ENCODE results near the gene SMG5. TPM values are rescaled to one million over a fixed set of nuclear protein-coding genes. Genes with fewer than 3 reads are reported as not detected.

The SMG5 gene
- total RNA-seq, 1 experiment from 2014 or later = 140 TPM

- ChIA-PET POLR2A (interaction anchor here (0.6 to 3.3 kb wide), 6 partner anchors 10 to 231 kb away, joined by 3 to 8 read pairs (median 5); no protein-coding TSS in a partner anchor), CTCF (interaction anchor here (0.6 to 1.9 kb wide), 4 partner anchors 12 to 150 kb away, joined by 3 to 12 read pairs (median 4); no protein-coding TSS in a partner anchor)
- H3K36me3 Mint-ChIP-seq (ENCODE audit: insufficient read depth, unreplicated experiment) = peaks cover 41% of the 10 kb centered on the region
- H3K27me3 Mint-ChIP-seq (ENCODE audit: insufficient read depth, unreplicated experiment) = no peaks in the 10 kb centered on the region
- H3K9me3 Mint-ChIP-seq (ENCODE audit: unreplicated experiment) = no peaks in the 10 kb centered on the region
- H3K27ac Mint-ChIP-seq (ENCODE audit: low read depth, unreplicated experiment) = peak overlapping the region; percentile 0
- H3K4me3 Mint-ChIP-seq (ENCODE audit: unreplicated experiment) = no peak overlapping the region
- intact Hi-C loops (cut with micrococcal nuclease) = no loop called here
- BruUV-seq (replicated peaks) = TSS peak; percentile 2
- TF ChIP-seq CTCF (IDR thresholded peaks at IDR 0.05; ENCODE audit: unreplicated experiment) = no peak
- H3K4me1 Mint-ChIP-seq (ENCODE audit: insufficient read depth, unreplicated experiment) = peaks cover 29% of the 10 kb centered on the region
- DNase-seq (ENCODE audit: unreplicated experiment) = peak; percentile 51
Measured at GRCh38 chr1:156246781-156247459, 35.7 kb downstream of the SMG5 start.

- peaks cover 43% of the 10 kb centered on the region for H3K36me3 Mint-ChIP-seq (ENCODE audit: insufficient read depth, unreplicated experiment)
- intact Hi-C loops (cut with micrococcal nuclease) = no loop called here
- DNase-seq (ENCODE audit: unreplicated experiment) = no peak
- no peak overlapping the region for H3K27ac Mint-ChIP-seq (ENCODE audit: low read depth, unreplicated experiment)
- H3K9me3 Mint-ChIP-seq (ENCODE audit: unreplicated experiment) = no peaks in the 10 kb centered on the region
- no TSS peak for BruUV-seq (replicated peaks)
- H3K4me1 Mint-ChIP-seq (ENCODE audit: insufficient read depth, unreplicated experiment) = peaks cover 35% of the 10 kb centered on the region
- H3K27me3 Mint-ChIP-seq (ENCODE audit: insufficient read depth, unreplicated experiment) = no peaks in the 10 kb centered on the region
- H3K4me3 Mint-ChIP-seq (ENCODE audit: unreplicated experiment) = no peak overlapping the region
- ChIA-PET POLR2A (interaction anchor here (0.6 to 3.3 kb wide), 5 partner anchors 10 to 119 kb away, joined by 3 to 8 read pairs (median 4); partner anchors contain the start of gene TMEM79), CTCF (interaction anchor here (0.6 to 1.9 kb wide), 4 partner anchors 21 to 149 kb away, joined by 3 to 12 read pairs (median 4); no protein-coding TSS in a partner anchor)
- TF ChIP-seq CTCF (IDR thresholded peaks at IDR 0.05; ENCODE audit: unreplicated experiment) = no peak
Measured at GRCh38 chr1:156246241-156246780, 36.3 kb downstream of the SMG5 start.

- no peak for TF ChIP-seq CTCF (IDR thresholded peaks at IDR 0.05; ENCODE audit: unreplicated experiment)
- H3K9me3 Mint-ChIP-seq (ENCODE audit: unreplicated experiment) = no peaks in the 10 kb centered on the region
- no peaks in the 10 kb centered on the region for H3K27me3 Mint-ChIP-seq (ENCODE audit: insufficient read depth, unreplicated experiment)
- peaks cover 41% of the 10 kb centered on the region for H3K4me1 Mint-ChIP-seq (ENCODE audit: insufficient read depth, unreplicated experiment)
- CTCF ChIA-PET = interaction anchor here (1.0 to 1.3 kb wide), 2 partner anchors 41 to 74 kb away, joined by 3 to 6 read pairs; no protein-coding TSS in a partner anchor
- POLR2A ChIA-PET = interaction anchor here (0.6 to 1.5 kb wide), 4 partner anchors 9 to 118 kb away, joined by 3 to 5 read pairs (median 4); partner anchors contain the start of gene TMEM79
- H3K36me3 Mint-ChIP-seq (ENCODE audit: insufficient read depth, unreplicated experiment) = peaks cover 40% of the 10 kb centered on the region
- no TSS peak for BruUV-seq (replicated peaks)
- H3K4me3 Mint-ChIP-seq (ENCODE audit: unreplicated experiment) = no peak overlapping the region
- no peak overlapping the region for H3K27ac Mint-ChIP-seq (ENCODE audit: low read depth, unreplicated experiment)
- intact Hi-C loops (cut with micrococcal nuclease) = no loop called here
- DNase-seq (ENCODE audit: unreplicated experiment) = no peak
Measured at GRCh38 chr1:156245451-156246232, 37.0 kb downstream of the SMG5 start.

- TF ChIP-seq CTCF (IDR thresholded peaks at IDR 0.05; ENCODE audit: unreplicated experiment) = no peak
- DNase-seq (ENCODE audit: unreplicated experiment) = no peak
- H3K4me3 Mint-ChIP-seq (ENCODE audit: unreplicated experiment) = no peak overlapping the region
- POLR2A ChIA-PET = no interaction called here
- CTCF ChIA-PET = no interaction called here
- no peak overlapping the region for H3K27ac Mint-ChIP-seq (ENCODE audit: low read depth, unreplicated experiment)
- intact Hi-C loops (cut with micrococcal nuclease) = no loop called here
- no peaks in the 10 kb centered on the region for H3K27me3 Mint-ChIP-seq (ENCODE audit: insufficient read depth, unreplicated experiment)
- H3K36me3 Mint-ChIP-seq (ENCODE audit: insufficient read depth, unreplicated experiment) = peaks cover 39% of the 10 kb centered on the region
- no TSS peak for BruUV-seq (replicated peaks)
- H3K4me1 Mint-ChIP-seq (ENCODE audit: insufficient read depth, unreplicated experiment) = peaks cover 44% of the 10 kb centered on the region
- no peaks in the 10 kb centered on the region for H3K9me3 Mint-ChIP-seq (ENCODE audit: unreplicated experiment)
Measured at GRCh38 chr1:156244712-156245111, 37.9 kb downstream of the SMG5 start.

Measured in MCF 10A (cell line).